Sigmoid colon (tissue), 7 donors: ENCODE results near the gene OR13G1. TPM values are rescaled to one million over a fixed set of nuclear protein-coding genes. Genes with fewer than 3 reads are reported as not detected.

Experiments
- DNase-seq: peaks from one replicate; pipeline ENCODE4 v3.0.0-alpha.2; 2019
- H3K27ac ChIP-seq, 4 donors: fragments of 200-600 bp; sonication (generic); one replicate each; pipeline ENCODE4 v1.5.1; 2016 to 2019; ENCODE audit warnings: mild to moderate bottlenecking in 1 of 4
- H3K27me3 ChIP-seq, 3 donors: fragments of 200-600 bp; sonication (generic); one replicate each; pipeline ENCODE4 v1.5.1; 2019; ENCODE audit warnings: mild to moderate bottlenecking in 1 of 3
- H3K36me3 ChIP-seq, 4 donors: fragments of 200-600 bp; sonication (generic); one replicate each; pipeline ENCODE4 v1.5.1; 2016 to 2019
- H3K4me1 ChIP-seq, 4 donors: fragments of 200-600 bp; sonication (generic); one replicate each; pipeline ENCODE4 v1.5.1; 2017 to 2019
- H3K4me3 ChIP-seq, 4 donors: fragments of 200-600 bp; sonication (generic); one replicate each; pipeline ENCODE4 v1.5.1; 2017 to 2019; ENCODE audit warnings: mild to moderate bottlenecking in 2 of 4, moderate library complexity in 1 of 4
- H3K9me3 ChIP-seq, 4 donors: fragments of 200-600 bp in 3 of 4; sonication (generic) in 3 of 4; one replicate each; pipeline versions ENCODE4 v1.5.1 to v1.6.1; 2013 to 2019
- CTCF ChIP-seq, 4 experiments: fragments of 450-650 bp in 3 of 4; fragments of 200-600 bp in 1 of 4; IDR thresholded peaks; one replicate each; pipeline ENCODE4 v1.5.1; 2016 to 2019; ENCODE audit warnings: antibody characterized with exemption in 4 of 4, mild to moderate bottlenecking in 3 of 4, moderate library complexity in 2 of 4
- EP300 ChIP-seq, 4 donors: sonication (generic); formaldehyde crosslinking; IDR thresholded peaks; one replicate each; pipeline ENCODE4 v1.6.1; 2017; ENCODE audit warnings: antibody characterized with exemption in 4 of 4
- POLR2A ChIP-seq, 2 donors: fragments of 450-650 bp; IDR thresholded peaks; one replicate each; pipeline ENCODE4 v1.6.1; 2016; ENCODE audit warnings: antibody characterized with exemption in 2 of 2, mild to moderate bottlenecking in 2 of 2, moderate library complexity in 2 of 2
- POLR2AphosphoS5 ChIP-seq, 4 donors: sonication (generic); formaldehyde crosslinking; IDR thresholded peaks; one replicate each; pipeline ENCODE4 v1.6.1; 2017; ENCODE audit warnings: antibody characterized with exemption in 4 of 4
- WGBS, 2 donors: extraction: QIAGEN DNeasy Blood & Tissue Kit; methylation state at CpG; one replicate each; pipeline ENCODE4 v1.1.7; 2013; 5-methylcytosine and 5-hydroxymethylcytosine counted together
- intact Hi-C: fragments of 100-400 bp; cut with DNase I; formaldehyde crosslinking; loops from one replicate; pipeline ENCODE4 v1.15.1; 2023
- polyA plus RNA-seq, 3 donors: library from polyadenylated mRNA; stranded (reverse); fragments of 200-250 nt; gene quantifications; one replicate each; pipeline ENCODE4 v1.2.3, GENCODE V29; 2013
- total RNA-seq, 4 donors: library from RNA; depleted of rRNA; stranded (reverse); fragments of >200 nt; gene quantifications; one replicate each; pipeline ENCODE4 v1.1.0, GENCODE V29; 2016
- donor health status: healthy with polysubstance abuse.
- donor health status: Bipolar disorder and iron deficiency.
- donor health status: healthy.

Gene OR13G1
- total and polyA plus RNA-seq, 7 donors = not detected

DNA sequence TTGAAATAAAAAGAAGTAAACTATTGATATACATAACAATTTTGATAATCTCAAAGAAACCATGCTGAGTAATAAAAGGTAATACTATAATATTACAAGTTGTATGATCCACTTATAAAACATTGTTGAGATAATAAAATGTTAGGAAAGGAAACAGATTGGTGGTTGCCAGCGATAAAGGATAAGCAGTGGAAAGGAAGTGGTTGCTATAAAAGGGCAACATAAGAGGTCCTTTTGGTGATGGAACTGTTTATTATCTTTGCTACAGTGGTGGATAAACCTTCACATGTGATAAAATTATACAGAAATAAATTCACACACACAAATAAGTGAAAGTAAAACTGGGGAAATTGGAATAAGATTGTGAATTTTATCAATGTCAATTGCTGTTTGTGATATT lies 21.8 kb upstream of the OR13G1 start:
- H3K27me3 ChIP-seq = no peaks in the 10 kb centered on the region
- no peak overlapping the region for H3K27ac ChIP-seq
- no peak overlapping the region for H3K4me3 ChIP-seq
- 19 to 34% methylated on average over 1 of the region's 1 CpG for WGBS, 2 donors
- DNase-seq = no peak
- TF ChIP-seq EP300 (IDR thresholded peaks at IDR 0.05) (no peak), POLR2AphosphoS5 (IDR thresholded peaks at IDR 0.05) (no peak), CTCF (IDR thresholded peaks at IDR 0.05) (no peak), POLR2A (IDR thresholded peaks at IDR 0.05) (no peak)
- no peaks in the 10 kb centered on the region for H3K4me1 ChIP-seq
- intact Hi-C loops = no loop called here
- peaks cover 0 to 4% (median 0%) of the 10 kb centered on the region in 4 donors for H3K9me3 ChIP-seq
- H3K36me3 ChIP-seq = no peaks in the 10 kb centered on the region

DNA sequence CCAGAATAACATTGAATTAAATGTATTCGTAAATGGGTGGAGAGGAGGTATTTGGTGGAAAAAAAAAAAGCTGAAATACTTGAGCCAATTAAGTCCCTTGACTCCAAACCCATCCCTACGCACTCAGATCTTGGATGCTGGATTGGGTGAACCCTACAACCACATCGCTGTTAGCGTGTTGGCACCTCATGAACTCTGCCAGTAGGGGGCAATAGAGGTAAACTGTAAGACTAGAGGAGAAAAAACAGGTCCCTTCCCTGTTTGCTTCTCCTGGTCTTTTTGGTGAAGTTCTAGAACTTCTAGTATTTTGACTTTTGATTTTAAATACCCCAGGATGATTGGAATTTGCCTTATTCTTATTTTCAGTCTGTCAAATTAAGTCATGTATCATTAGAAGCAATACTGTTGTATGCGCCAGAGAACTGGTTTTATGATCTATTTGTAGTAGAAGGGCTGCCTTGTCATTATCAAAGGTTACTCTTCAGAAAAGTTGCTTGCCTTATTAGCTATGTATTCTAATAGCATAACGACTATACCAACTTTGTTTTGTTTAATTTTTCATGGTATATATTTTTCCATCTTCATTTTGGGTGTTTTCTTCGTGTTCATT lies 1.9 kb upstream of the OR13G1 start:
- WGBS, 2 donors = 27 to 34% methylated on average over 7 of the region's 7 CpGs
- intact Hi-C loops = no loop called here
- Histone ChIP-seq H3K27me3 (no peaks in the 10 kb centered on the region), H3K4me3 (no peak overlapping the region), H3K36me3 (no peaks in the 10 kb centered on the region), H3K9me3 (no peaks in the 10 kb centered on the region), H3K4me1 (no peaks in the 10 kb centered on the region), H3K27ac (no peak overlapping the region)
- TF ChIP-seq CTCF (IDR thresholded peaks at IDR 0.05) = peak in 3 of 4 experiments; percentile 10 to 47 (median 27)
- no peak for TF ChIP-seq POLR2A (IDR thresholded peaks at IDR 0.05)
- DNase-seq = no peak

DNA sequence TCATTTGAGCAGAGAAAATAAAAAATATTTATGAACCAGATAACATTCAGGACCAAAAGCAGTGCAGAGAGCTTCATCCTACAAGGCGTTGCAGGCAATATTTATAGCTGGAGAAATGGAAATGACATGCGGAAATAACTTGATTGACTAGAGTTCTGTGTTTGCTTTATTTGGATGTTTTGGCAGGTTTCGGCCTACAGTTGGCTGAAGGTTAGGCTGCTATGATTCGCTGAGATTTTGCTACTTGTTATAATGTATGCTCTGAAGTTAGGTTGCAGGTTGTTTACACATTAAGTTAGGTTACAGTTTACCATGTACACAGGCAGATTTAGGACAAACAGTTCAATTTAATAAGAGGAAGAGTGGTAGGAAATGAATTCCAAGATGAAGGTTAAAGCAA lies 632 bp upstream of the OR13G1 start:
- DNase-seq = no peak
- intact Hi-C loops = no loop called here
- Histone ChIP-seq H3K4me1 (no peaks in the 10 kb centered on the region), H3K27me3 (no peaks in the 10 kb centered on the region), H3K4me3 (no peak overlapping the region), H3K36me3 (no peaks in the 10 kb centered on the region), H3K9me3 (no peaks in the 10 kb centered on the region), H3K27ac (no peak overlapping the region)
- TF ChIP-seq POLR2A (IDR thresholded peaks at IDR 0.05) (no peak), POLR2AphosphoS5 (IDR thresholded peaks at IDR 0.05) (no peak), EP300 (IDR thresholded peaks at IDR 0.05) (no peak), CTCF (IDR thresholded peaks at IDR 0.05) (no peak)
- WGBS, 2 donors = 54 to 84% methylated on average over 4 of the region's 4 CpGs

DNA sequence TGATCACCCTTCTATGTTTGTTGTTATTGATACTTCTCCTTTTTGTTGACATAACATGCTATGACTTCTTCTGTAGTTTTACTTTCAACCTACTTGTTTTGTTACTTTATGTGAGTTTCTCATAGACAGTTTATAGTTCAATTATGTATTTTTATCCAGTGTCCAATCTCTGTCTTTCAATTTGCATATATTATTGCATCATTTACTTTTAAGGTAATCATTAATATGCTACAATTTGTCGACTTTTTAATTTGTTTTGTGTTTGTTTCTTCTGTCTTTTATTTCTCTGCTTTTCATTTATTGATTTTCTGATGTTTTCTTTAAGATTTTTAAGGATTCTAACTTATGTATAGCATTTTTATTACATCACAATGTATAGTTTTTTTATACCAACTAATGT lies 10.3 kb downstream of the OR13G1 start:
- intact Hi-C loops = no loop called here
- DNase-seq = no peak
- TF ChIP-seq POLR2AphosphoS5 (IDR thresholded peaks at IDR 0.05) = no peak
- TF ChIP-seq CTCF (IDR thresholded peaks at IDR 0.05) = no peak
- no peak for TF ChIP-seq EP300 (IDR thresholded peaks at IDR 0.05)
- no peaks in the 10 kb centered on the region for H3K4me1 ChIP-seq
- no peaks in the 10 kb centered on the region for H3K27me3 ChIP-seq
- H3K9me3 ChIP-seq = peaks cover 0 to 4% (median 0%) of the 10 kb centered on the region in 4 donors
- 41 to 50% methylated on average over 1 of the region's 1 CpG for WGBS, 2 donors
- H3K36me3 ChIP-seq = no peaks in the 10 kb centered on the region
- no peak overlapping the region for H3K4me3 ChIP-seq
- H3K27ac ChIP-seq = no peak overlapping the region

GRCh38 chr1:247656221-247656875 lies 23.2 kb downstream of the OR13G1 start:
- Histone ChIP-seq H3K4me3 (no peak overlapping the region), H3K4me1 (no peaks in the 10 kb centered on the region), H3K9me3 (no peaks in the 10 kb centered on the region), H3K27ac (no peak overlapping the region), H3K27me3 (no peaks in the 10 kb centered on the region), H3K36me3 (no peaks in the 10 kb centered on the region)
- WGBS, 2 donors = 86 to 88% methylated on average over 7 of the region's 7 CpGs
- intact Hi-C loops = no loop called here
- DNase-seq = no peak
- TF ChIP-seq POLR2A (IDR thresholded peaks at IDR 0.05) (no peak), POLR2AphosphoS5 (IDR thresholded peaks at IDR 0.05) (no peak), CTCF (IDR thresholded peaks at IDR 0.05) (no peak), EP300 (IDR thresholded peaks at IDR 0.05) (no peak)
